MM.1S (cell line): ENCODE measurements around the gene PRR19.

ENCODE experiments used
- DNase-seq: peaks from one replicate; pipeline ENCODE4 v3.0.0-alpha.2; 2015
- H2AFZ ChIP-seq: fragments of 300-600 bp; sonication (generic); 2 replicates; pipeline ENCODE4 v1.6.0; 2016; ENCODE audit warnings: antibody characterized with exemption, low read length
- H3F3A ChIP-seq: fragments of 300-600 bp; sonication (generic); 2 replicates; pipeline ENCODE4 v1.6.1; 2016; ENCODE audit warnings: mild to moderate bottlenecking, antibody characterized with exemption, low read length, moderate library complexity, mixed read lengths; ENCODE audit not compliant: insufficient read depth
- H3K27ac ChIP-seq: fragments of 300-600 bp; sonication (generic); 2 replicates; pipeline ENCODE4 v1.5.1; 2016; ENCODE audit warnings: mild to moderate bottlenecking, low read length
- H3K27me3 ChIP-seq: fragments of 300-600 bp; sonication (generic); replicated peaks from 2 replicates; pipeline ENCODE4 v1.6.0; 2016; ENCODE audit warnings: low read length; ENCODE audit not compliant: insufficient read depth
- H3K36me3 ChIP-seq: fragments of 300-600 bp; sonication (generic); replicated peaks from 2 replicates; pipeline ENCODE4 v1.6.1; 2016; ENCODE audit warnings: mild to moderate bottlenecking, low read length, mixed read lengths; ENCODE audit not compliant: insufficient read depth
- H3K4me1 ChIP-seq: fragments of 300-600 bp; sonication (generic); 2 replicates; pipeline ENCODE4 v1.6.1; 2016; ENCODE audit warnings: low read length, mixed read lengths
- H3K4me2 ChIP-seq: fragments of 300-600 bp; sonication (generic); 2 replicates; pipeline ENCODE4 v1.6.0; 2016; ENCODE audit warnings: low read depth, low read length
- H3K4me3 ChIP-seq: fragments of 300-600 bp; sonication (generic); 2 replicates; pipeline ENCODE4 v1.5.1; 2016; ENCODE audit warnings: low read length, mixed read lengths
- H3K79me2 ChIP-seq: fragments of 300-600 bp; sonication (generic); 2 replicates; pipeline ENCODE4 v1.6.1; 2016; ENCODE audit warnings: mixed run types, low read length, mixed read lengths
- H3K9ac ChIP-seq: fragments of 300-600 bp; sonication (generic); 2 replicates; pipeline ENCODE4 v1.6.1; 2016; ENCODE audit warnings: low read length, mixed read lengths
- H3K9me2 ChIP-seq: fragments of 300-600 bp; sonication (generic); replicated peaks from 2 replicates; pipeline ENCODE4 v1.6.1; 2016; ENCODE audit warnings: mild to moderate bottlenecking, low read length, mixed read lengths; ENCODE audit not compliant: insufficient read depth
- H3K9me3 ChIP-seq: fragments of 300-600 bp; sonication (generic); replicated peaks from 2 replicates; pipeline ENCODE4 v1.6.1; 2016; ENCODE audit warnings: mild to moderate bottlenecking, low read length, mixed read lengths; ENCODE audit not compliant: insufficient read depth
- H4K20me1 ChIP-seq: fragments of 300-600 bp; sonication (generic); 2 replicates; pipeline ENCODE4 v1.6.1; 2016; ENCODE audit warnings: mild to moderate bottlenecking, low read length, moderate library complexity, mixed read lengths; ENCODE audit not compliant: insufficient read depth
- EZH2 ChIP-seq: fragments of 300-600 bp; sonication (generic); optimal IDR thresholded peaks from 2 replicates; pipeline ENCODE3; 2017; ENCODE audit warnings: low read depth, mild to moderate bottlenecking, antibody characterized with exemption, low read length, mixed read lengths
- EZH2phosphoT487 ChIP-seq: fragments of 300-600 bp; sonication (generic); IDR thresholded peaks from 2 replicates; pipeline ENCODE4 v1.6.1; 2018; ENCODE audit warnings: antibody characterized with exemption, low read length
- TF ChIP-seq, protein P1 (sequence below): fragments of 300-600 bp; sonication (generic); IDR thresholded peaks from 2 replicates; pipeline ENCODE4 v1.5.1; 2016; ENCODE audit warnings: antibody characterized with exemption, low read length, mixed read lengths

PRR19 gene

GRCh38 chr19:42290136-42290522 is 11.8 kb upstream of the PRR19 start:
- DNase-seq: no peak
- no peaks in the 10 kb centered on the region for H3K36me3 ChIP-seq
- H3K27ac ChIP-seq: no peak overlapping the region
- no peaks in the 10 kb centered on the region for H3F3A ChIP-seq
- H3K27me3 ChIP-seq: no peaks in the 10 kb centered on the region
- H3K9me3 ChIP-seq: no peaks in the 10 kb centered on the region
- peaks cover 12% of the 10 kb centered on the region for H3K79me2 ChIP-seq
- H4K20me1 ChIP-seq: no peaks in the 10 kb centered on the region
- no peak overlapping the region for H3K4me2 ChIP-seq
- no peak for TF ChIP-seq EZH2phosphoT487
- no peak for TF ChIP-seq EZH2
- TF ChIP-seq, protein P1, sequence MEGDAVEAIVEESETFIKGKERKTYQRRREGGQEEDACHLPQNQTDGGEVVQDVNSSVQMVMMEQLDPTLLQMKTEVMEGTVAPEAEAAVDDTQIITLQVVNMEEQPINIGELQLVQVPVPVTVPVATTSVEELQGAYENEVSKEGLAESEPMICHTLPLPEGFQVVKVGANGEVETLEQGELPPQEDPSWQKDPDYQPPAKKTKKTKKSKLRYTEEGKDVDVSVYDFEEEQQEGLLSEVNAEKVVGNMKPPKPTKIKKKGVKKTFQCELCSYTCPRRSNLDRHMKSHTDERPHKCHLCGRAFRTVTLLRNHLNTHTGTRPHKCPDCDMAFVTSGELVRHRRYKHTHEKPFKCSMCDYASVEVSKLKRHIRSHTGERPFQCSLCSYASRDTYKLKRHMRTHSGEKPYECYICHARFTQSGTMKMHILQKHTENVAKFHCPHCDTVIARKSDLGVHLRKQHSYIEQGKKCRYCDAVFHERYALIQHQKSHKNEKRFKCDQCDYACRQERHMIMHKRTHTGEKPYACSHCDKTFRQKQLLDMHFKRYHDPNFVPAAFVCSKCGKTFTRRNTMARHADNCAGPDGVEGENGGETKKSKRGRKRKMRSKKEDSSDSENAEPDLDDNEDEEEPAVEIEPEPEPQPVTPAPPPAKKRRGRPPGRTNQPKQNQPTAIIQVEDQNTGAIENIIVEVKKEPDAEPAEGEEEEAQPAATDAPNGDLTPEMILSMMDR: no peak
- H3K4me3 ChIP-seq: no peak overlapping the region
- H3K9me2 ChIP-seq: no peaks in the 10 kb centered on the region
- no peak overlapping the region for H2AFZ ChIP-seq
- H3K4me1 ChIP-seq: peaks cover under 1% of the 10 kb centered on the region; the same call in 1 of the 2 replicates
- no peak overlapping the region for H3K9ac ChIP-seq

DNA sequence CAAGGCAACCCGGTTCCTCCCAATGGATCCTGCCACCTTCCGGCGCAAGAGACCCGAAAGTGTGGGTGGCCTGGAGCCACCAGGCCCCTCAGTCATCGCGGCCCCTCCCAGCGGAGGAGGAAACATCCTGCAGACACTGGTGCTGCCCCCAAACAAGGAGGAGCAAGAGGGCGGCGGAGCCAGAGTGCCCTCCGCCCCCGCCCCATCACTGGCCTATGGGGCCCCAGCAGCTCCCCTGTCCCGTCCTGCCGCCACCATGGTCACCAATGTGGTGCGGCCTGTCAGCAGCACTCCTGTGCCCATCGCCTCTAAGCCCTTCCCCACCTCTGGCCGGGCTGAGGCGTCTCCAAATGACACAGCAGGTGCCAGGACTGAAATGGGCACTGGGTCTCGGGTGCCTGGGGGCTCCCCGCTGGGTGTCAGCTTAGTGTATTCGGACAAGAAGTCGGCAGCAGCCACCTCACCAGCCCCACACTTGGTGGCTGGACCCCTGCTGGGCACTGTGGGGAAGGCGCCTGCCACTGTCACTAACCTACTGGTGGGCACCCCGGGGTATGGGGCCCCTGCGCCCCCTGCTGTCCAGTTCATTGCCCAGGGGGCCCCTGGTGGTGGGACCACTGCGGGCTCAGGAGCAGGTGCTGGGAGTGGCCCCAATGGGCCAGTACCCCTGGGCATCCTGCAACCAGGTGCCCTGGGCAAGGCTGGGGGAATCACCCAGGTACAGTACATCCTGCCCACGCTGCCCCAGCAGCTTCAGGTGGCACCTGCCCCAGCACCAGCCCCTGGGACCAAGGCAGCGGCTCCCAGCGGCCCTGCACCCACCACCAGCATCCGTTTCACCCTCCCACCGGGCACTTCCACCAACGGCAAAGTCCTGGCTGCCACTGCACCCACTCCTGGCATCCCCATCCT is 11.2 kb upstream of the PRR19 start:
- Histone ChIP-seq H3K36me3 (no peaks in the 10 kb centered on the region), H3K27ac (no peak overlapping the region), H3K27me3 (no peaks in the 10 kb centered on the region), H4K20me1 (no peaks in the 10 kb centered on the region), H3K9me3 (no peaks in the 10 kb centered on the region), H3K4me3 (no peak overlapping the region), H3K9ac (no peak overlapping the region), H3K4me2 (no peak overlapping the region), H3K79me2 (0 out of 2 replicates have a peak, but pooled peaks cover 6% of the 10 kb centered on the region), H3K9me2 (no peaks in the 10 kb centered on the region), H3K4me1 (no peaks in the 10 kb centered on the region), H3F3A (no peaks in the 10 kb centered on the region), H2AFZ (no peak overlapping the region)
- no peak for TF ChIP-seq EZH2phosphoT487
- TF ChIP-seq, protein P1: peak; percentile 49
- no peak for DNase-seq

DNA sequence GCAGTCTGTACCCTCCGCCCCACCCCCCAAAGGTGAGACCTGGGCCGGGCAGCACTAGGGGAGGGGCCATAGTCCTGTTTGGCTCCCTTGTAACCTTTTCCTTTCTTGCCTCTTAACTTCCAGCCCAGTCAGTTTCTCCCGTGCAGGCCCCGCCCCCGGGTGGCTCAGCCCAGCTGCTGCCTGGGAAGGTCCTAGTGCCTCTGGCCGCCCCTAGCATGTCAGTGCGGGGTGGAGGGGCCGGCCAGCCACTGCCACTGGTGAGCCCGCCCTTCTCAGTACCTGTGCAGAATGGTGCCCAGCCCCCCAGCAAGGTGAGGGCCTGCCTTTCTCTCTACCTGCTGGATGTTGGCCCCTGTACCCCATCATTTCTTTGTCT is 10.5 kb upstream of the PRR19 start:
- no peak for TF ChIP-seq EZH2phosphoT487
- TF ChIP-seq, protein P1: no peak
- TF ChIP-seq EZH2: no peak
- DNase-seq: no peak
- Histone ChIP-seq H3K27ac (no peak overlapping the region), H3K4me1 (no peaks in the 10 kb centered on the region), H3K36me3 (no peaks in the 10 kb centered on the region), H3K9me3 (no peaks in the 10 kb centered on the region), H3K27me3 (no peaks in the 10 kb centered on the region), H3K9ac (no peak overlapping the region), H3F3A (no peaks in the 10 kb centered on the region), H3K4me2 (no peak overlapping the region), H4K20me1 (no peaks in the 10 kb centered on the region), H3K4me3 (no peak overlapping the region), H2AFZ (no peak overlapping the region), H3K79me2 (no peaks in the 10 kb centered on the region), H3K9me2 (no peaks in the 10 kb centered on the region)
